Loucy (cell line): ENCODE measurements around the gene PLCH1.

Experiments used
- H2AFZ ChIP-seq: fragments of 200-600 bp; sonication (generic); 2 replicates; pipeline ENCODE4 v1.6.0; 2016; ENCODE audit warnings: antibody characterized with exemption, mild to moderate bottlenecking, low read length, moderate library complexity
- H3F3A ChIP-seq: fragments of 200-600 bp; 2 replicates; pipeline ENCODE4 v1.6.0; 2016; ENCODE audit warnings: antibody characterized with exemption, low read depth, mild to moderate bottlenecking
- H3K27me3 ChIP-seq: fragments of 200-600 bp; sonication (generic); 2 replicates; pipeline ENCODE4 v1.6.1; 2014; ENCODE audit warnings: low read length, mild to moderate bottlenecking; ENCODE audit not compliant: insufficient read depth, poor library complexity, severe bottlenecking
- H3K36me3 ChIP-seq: fragments of 200-600 bp; sonication (generic); 2 replicates; pipeline ENCODE4 v1.6.1; 2016; ENCODE audit warnings: low read length; ENCODE audit not compliant: insufficient read depth
- H3K4me1 ChIP-seq: fragments of 200-600 bp; sonication (generic); 2 replicates; pipeline ENCODE4 v1.5.1; 2014; ENCODE audit warnings: low read length, mild to moderate bottlenecking; ENCODE audit not compliant: insufficient read depth, poor library complexity, severe bottlenecking
- H3K4me2 ChIP-seq: fragments of 200-600 bp; sonication (generic); 2 replicates; pipeline ENCODE4 v1.6.0; 2014; ENCODE audit warnings: antibody characterized with exemption, low read length, low read depth, mild to moderate bottlenecking; ENCODE audit not compliant: poor library complexity, severe bottlenecking
- H3K4me3 ChIP-seq: fragments of 200-600 bp; sonication (generic); 2 replicates; pipeline ENCODE4 v1.5.1; 2014; ENCODE audit warnings: low read length, mild to moderate bottlenecking, mixed read lengths; ENCODE audit not compliant: poor library complexity, severe bottlenecking
- H3K79me2 ChIP-seq: fragments of 200-600 bp; sonication (generic); 2 replicates; pipeline ENCODE4 v1.6.1; 2014; ENCODE audit warnings: low read length; ENCODE audit not compliant: insufficient read depth
- H3K9ac ChIP-seq: fragments of 200-600 bp; sonication (generic); 2 replicates; pipeline ENCODE4 v1.6.0; 2014; ENCODE audit warnings: mild to moderate bottlenecking, low read depth, low read length, moderate library complexity; ENCODE audit not compliant: poor library complexity, severe bottlenecking
- H3K9me2 ChIP-seq: fragments of 200-600 bp; sonication (generic); replicated peaks from 2 replicates; pipeline ENCODE4 v1.6.1; 2016; ENCODE audit warnings: low read depth, low read length, mixed read lengths
- H3K9me3 ChIP-seq: fragments of 200-600 bp; sonication (generic); 2 replicates; pipeline ENCODE4 v1.6.1; 2014; ENCODE audit warnings: mild to moderate bottlenecking, antibody characterized with exemption, low read length, low read depth; ENCODE audit not compliant: insufficient read depth
- H4K20me1 ChIP-seq: fragments of 200-600 bp; sonication (generic); 2 replicates; pipeline ENCODE4 v1.6.0; 2014; ENCODE audit warnings: antibody characterized with exemption, low read length, mild to moderate bottlenecking; ENCODE audit not compliant: insufficient read depth, poor library complexity, severe bottlenecking
- EZH2phosphoT487 ChIP-seq: fragments of 200-600 bp; IDR thresholded peaks from 2 replicates; pipeline ENCODE4 v1.6.1; 2018; ENCODE audit warnings: antibody characterized with exemption, mild to moderate bottlenecking, moderate library complexity, borderline replicate concordance
- TF ChIP-seq, protein P1 (sequence below): fragments of 200-600 bp; sonication (generic); conservative IDR thresholded peaks from 2 replicates; pipeline ENCODE4 v1.5.1; 2014; ENCODE audit warnings: mild to moderate bottlenecking, antibody characterized with exemption, low read length

The PLCH1 gene

DNA sequence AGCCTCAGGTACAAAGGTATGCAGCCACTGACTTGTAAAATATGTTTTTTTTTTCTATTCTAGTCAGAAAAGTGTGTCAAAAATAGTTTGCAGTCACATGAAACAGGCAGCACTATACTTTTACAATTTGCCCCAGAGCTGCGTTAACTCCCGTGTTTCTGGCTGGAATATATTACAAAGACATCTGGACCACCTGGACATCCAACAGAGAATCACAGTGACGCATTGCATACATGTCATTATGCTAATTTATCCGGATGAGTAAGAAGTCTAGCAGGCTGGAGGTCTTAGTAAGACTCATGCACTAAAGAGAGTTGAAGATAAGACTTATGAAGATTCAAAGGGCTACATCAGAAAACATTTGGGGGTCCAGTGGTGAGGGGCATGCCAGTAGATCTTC is 412.2 kb downstream of the PLCH1 start:
- Histone ChIP-seq H3K4me2 (no peak overlapping the region), H3K27me3 (no peaks in the 10 kb centered on the region), H3K4me1 (peaks cover 64% of the 10 kb centered on the region), H3F3A (peaks cover 12% of the 10 kb centered on the region), H2AFZ (0 out of 2 replicates have a peak overlapping the region, but pooled peaks have one; percentile 13), H3K4me3 (no peak overlapping the region), H3K9me2 (no peaks in the 10 kb centered on the region), H3K9me3 (no peaks in the 10 kb centered on the region), H3K79me2 (no peaks in the 10 kb centered on the region), H4K20me1 (no peaks in the 10 kb centered on the region), H3K36me3 (no peaks in the 10 kb centered on the region), H3K9ac (no peak overlapping the region)
- TF ChIP-seq EZH2phosphoT487, result no peak
- TF ChIP-seq, protein P1, sequence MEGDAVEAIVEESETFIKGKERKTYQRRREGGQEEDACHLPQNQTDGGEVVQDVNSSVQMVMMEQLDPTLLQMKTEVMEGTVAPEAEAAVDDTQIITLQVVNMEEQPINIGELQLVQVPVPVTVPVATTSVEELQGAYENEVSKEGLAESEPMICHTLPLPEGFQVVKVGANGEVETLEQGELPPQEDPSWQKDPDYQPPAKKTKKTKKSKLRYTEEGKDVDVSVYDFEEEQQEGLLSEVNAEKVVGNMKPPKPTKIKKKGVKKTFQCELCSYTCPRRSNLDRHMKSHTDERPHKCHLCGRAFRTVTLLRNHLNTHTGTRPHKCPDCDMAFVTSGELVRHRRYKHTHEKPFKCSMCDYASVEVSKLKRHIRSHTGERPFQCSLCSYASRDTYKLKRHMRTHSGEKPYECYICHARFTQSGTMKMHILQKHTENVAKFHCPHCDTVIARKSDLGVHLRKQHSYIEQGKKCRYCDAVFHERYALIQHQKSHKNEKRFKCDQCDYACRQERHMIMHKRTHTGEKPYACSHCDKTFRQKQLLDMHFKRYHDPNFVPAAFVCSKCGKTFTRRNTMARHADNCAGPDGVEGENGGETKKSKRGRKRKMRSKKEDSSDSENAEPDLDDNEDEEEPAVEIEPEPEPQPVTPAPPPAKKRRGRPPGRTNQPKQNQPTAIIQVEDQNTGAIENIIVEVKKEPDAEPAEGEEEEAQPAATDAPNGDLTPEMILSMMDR, result no peak

DNA sequence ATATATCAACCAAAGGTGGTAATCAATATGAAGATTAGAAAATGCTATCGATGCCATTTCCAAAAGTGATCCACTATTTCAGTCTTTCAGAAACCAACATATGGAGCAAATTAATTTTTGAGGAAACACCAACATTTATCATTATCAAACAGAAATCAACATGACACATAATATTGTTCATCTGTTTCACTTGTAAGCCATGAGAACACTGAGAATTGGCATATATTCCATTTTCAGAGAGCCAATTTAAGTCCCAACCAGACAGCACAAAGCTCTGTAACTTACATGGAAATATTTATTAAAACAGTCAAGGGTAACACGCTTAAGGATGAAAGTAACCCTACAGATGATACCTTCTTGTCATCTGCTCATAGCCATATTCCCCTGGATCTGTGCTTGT is 413.8 kb downstream of the PLCH1 start:
- Histone ChIP-seq H3K4me2 (no peak overlapping the region), H3K27me3 (no peaks in the 10 kb centered on the region)

DNA sequence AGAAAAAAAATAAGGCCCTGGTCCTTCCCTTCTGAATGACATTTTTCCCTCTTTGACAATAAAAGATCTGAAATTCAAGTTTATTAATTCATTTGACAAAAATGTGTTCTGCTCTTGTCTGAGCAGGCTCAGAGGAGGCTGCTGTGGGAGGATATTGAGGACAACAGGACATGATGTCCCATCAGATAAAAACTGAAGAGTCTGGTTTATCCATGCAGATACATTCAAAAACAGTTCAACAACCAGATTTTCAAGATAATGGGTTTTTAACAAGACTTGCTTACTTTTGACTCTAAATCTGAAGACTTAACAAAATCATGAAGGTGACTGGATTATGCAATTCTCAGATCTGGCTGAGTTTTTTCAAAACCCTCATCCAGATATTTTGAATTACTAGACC is 414.5 kb downstream of the PLCH1 start:
- H3K9me3 ChIP-seq, result no peaks in the 10 kb centered on the region
- peaks cover 51% of the 10 kb centered on the region for H3K4me1 ChIP-seq
- peaks cover 11% of the 10 kb centered on the region for H3F3A ChIP-seq
- H3K79me2 ChIP-seq, result no peaks in the 10 kb centered on the region
- H4K20me1 ChIP-seq, result no peaks in the 10 kb centered on the region
- no peak overlapping the region for H3K4me3 ChIP-seq
- H3K27me3 ChIP-seq, result no peaks in the 10 kb centered on the region
- no peak overlapping the region for H2AFZ ChIP-seq
- TF ChIP-seq, protein P1, result no peak
- no peak for TF ChIP-seq EZH2phosphoT487
- no peaks in the 10 kb centered on the region for H3K9me2 ChIP-seq
- no peak overlapping the region for H3K9ac ChIP-seq
- no peaks in the 10 kb centered on the region for H3K36me3 ChIP-seq
- H3K4me2 ChIP-seq, result no peak overlapping the region

More for the DNA sequence above, 413.8 kb downstream of the PLCH1 start:
- Histone ChIP-seq H3K4me3 (no peak overlapping the region), H3K4me1 (peaks cover 58% of the 10 kb centered on the region), H3K36me3 (no peaks in the 10 kb centered on the region), H3K9me2 (no peaks in the 10 kb centered on the region), H3K79me2 (no peaks in the 10 kb centered on the region), H3F3A (peaks cover 12% of the 10 kb centered on the region), H3K9ac (no peak overlapping the region), H2AFZ (no peak overlapping the region), H4K20me1 (no peaks in the 10 kb centered on the region), H3K9me3 (no peaks in the 10 kb centered on the region)
- TF ChIP-seq, protein P1, result no peak
- no peak for TF ChIP-seq EZH2phosphoT487
